IPS DF 4.7 (cell line): Measurements from ENCODE around the gene CXCL14.

ENCODE experiments used
- DNase-seq: peaks from one replicate; pipeline ENCODE4 v3.0.0-alpha.2; 2013; ENCODE audit warnings: low spot score; ENCODE audit errors: extremely low read depth

The CXCL14 gene

GRCh38 chr5:135596788-135597187, 18.0 kb upstream of the CXCL14 start:
- no peak for DNase-seq

- no peak for DNase-seq
Observed at GRCh38 chr5:135596157-135596763, 17.5 kb upstream of the CXCL14 start.

- no peak for DNase-seq
Observed at GRCh38 chr5:135594416-135594960, 15.7 kb upstream of the CXCL14 start.

- DNase-seq: no peak
Observed at GRCh38 chr5:135593886-135594285, 15.1 kb upstream of the CXCL14 start.

- no peak for DNase-seq
Observed at GRCh38 chr5:135593141-135593540, 14.3 kb upstream of the CXCL14 start.

GRCh38 chr5:135592312-135593045, 13.7 kb upstream of the CXCL14 start:
- DNase-seq: no peak

- DNase-seq: no peak
Observed at GRCh38 chr5:135591277-135591676, 12.5 kb upstream of the CXCL14 start.

GRCh38 chr5:135589152-135589551, 10.4 kb upstream of the CXCL14 start:
- no peak for DNase-seq

GRCh38 chr5:135587721-135588663, 9.2 kb upstream of the CXCL14 start:
- no peak for DNase-seq

- DNase-seq: no peak
Observed at GRCh38 chr5:135584918-135585317, 6.1 kb upstream of the CXCL14 start.

- no peak for DNase-seq
Observed at GRCh38 chr5:135584276-135584675, 5.5 kb upstream of the CXCL14 start.

GRCh38 chr5:135582099-135582781, 3.4 kb upstream of the CXCL14 start:
- no peak for DNase-seq

GRCh38 chr5:135578305-135578684, 496 bp downstream of the CXCL14 start:
- DNase-seq: no peak

GRCh38 chr5:135577421-135577820, 1.4 kb downstream of the CXCL14 start:
- DNase-seq: no peak

- DNase-seq: no peak
Observed at GRCh38 chr5:135576075-135576599, 2.7 kb downstream of the CXCL14 start.

- DNase-seq: no peak
Observed at GRCh38 chr5:135574493-135574892, 4.3 kb downstream of the CXCL14 start.

- DNase-seq: no peak
Observed at GRCh38 chr5:135571902-135572301, 6.9 kb downstream of the CXCL14 start.

GRCh38 chr5:135571066-135571609, 7.7 kb downstream of the CXCL14 start:
- DNase-seq: no peak

- DNase-seq: no peak
Observed at GRCh38 chr5:135570453-135570764, 8.4 kb downstream of the CXCL14 start.

GRCh38 chr5:135569755-135570452, 8.9 kb downstream of the CXCL14 start:
- DNase-seq: no peak
